SH-SY5Y (cell line): ENCODE results near the gene ACAN.

Experiments
- GATA2 ChIP-seq: IDR thresholded peaks from 2 replicates; pipeline ENCODE4 v1.6.1; 2011; ENCODE audit warnings: mild to moderate bottlenecking, low read depth, low read length
- GATA3 ChIP-seq: IDR thresholded peaks from 2 replicates; pipeline ENCODE4 v1.6.1; 2011; ENCODE audit warnings: low read depth, mild to moderate bottlenecking, low read length, moderate library complexity

DNA sequence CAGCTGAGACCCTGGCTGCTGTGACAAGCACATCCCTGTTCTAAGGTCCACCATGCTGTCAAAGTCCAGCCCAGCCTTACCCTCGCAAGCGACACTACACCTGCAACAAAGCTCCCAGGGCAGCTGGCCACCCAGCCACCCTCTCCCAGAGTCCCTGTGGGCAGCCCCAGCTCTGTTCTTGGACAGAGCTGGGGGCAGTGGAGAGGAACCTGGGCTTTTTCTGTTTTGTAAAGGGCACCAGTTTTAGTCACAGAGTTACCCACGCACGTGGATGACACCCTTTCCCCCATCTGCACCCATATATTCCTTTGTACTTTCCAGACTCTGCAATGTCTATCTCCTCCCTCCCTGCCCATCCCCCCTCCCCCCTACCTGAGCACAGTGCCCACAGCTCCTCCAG lies 38.9 kb downstream of the ACAN start:
- TF ChIP-seq GATA3 (no peak), GATA2 (no peak)
